Measurements from ENCODE around the gene ADAMTS8. TPM values are rescaled to one million over a fixed set of nuclear protein-coding genes. Genes with fewer than 3 reads are reported as not detected.

ADAMTS8 gene
- total and polyA plus RNA-seq, 4 donors = 0.02 to 0.08 (median 0.07) TPM; not detected in 1

DNA sequence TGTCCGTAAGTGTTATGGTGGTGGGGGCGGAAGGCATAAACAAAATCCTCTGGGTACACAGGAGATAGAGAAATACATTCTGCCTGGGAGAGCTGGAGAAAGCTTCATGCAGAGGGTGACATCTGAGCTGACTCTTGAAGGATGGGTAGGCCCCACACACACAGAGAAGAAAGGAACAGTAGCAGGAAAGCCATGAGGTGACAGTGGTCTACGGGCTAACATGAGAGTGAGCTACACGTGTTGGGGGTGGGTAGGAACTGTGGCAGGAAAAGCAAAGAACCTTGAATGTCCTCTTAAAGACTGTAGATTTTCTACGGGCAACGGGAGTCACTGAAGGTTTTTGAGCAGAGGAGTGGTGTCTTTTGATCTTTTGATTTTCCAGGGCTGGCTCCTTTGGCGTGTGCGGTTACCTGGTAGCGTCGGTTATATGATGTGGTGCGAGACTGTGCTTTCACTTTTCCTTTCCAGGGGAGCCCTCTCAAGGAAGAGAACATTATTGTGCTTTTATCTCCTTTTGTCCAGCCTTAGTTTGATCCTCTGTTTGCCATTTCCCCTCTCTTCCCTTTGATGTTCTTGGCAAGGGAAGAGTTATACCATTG, 39.7 kb downstream of the ADAMTS8 start:
- H3K4me1 ChIP-seq (ENCODE audit: control insufficient read depth in 4 of 4, insufficient read depth in 4 of 4, low read length in 3 of 4) = peaks cover 0 to 4% (median 0%) of the 10 kb centered on the region in 4 donors
- no peaks in the 10 kb centered on the region for H3K36me3 ChIP-seq (ENCODE audit: control insufficient read depth in 4 of 4, insufficient read depth in 3 of 4, low read depth in 1 of 4, low read length in 3 of 4)
- no peaks in the 10 kb centered on the region for H3K9me3 ChIP-seq (ENCODE audit: control insufficient read depth in 4 of 4, low read length in 3 of 4)
- DNase-seq (ENCODE audit: low spot score) = no peak
- no peak overlapping the region for H3K4me3 ChIP-seq (ENCODE audit: low read depth in 1 of 3, low read length in 3 of 3)
- no peak overlapping the region for H3K27ac ChIP-seq (ENCODE audit: low read depth in 1 of 2, low read length in 2 of 2)
- H3K9ac ChIP-seq (ENCODE audit: low read depth in 1 of 2, low read length in 2 of 2) = no peak overlapping the region
- H3K27me3 ChIP-seq (ENCODE audit: control insufficient read depth in 4 of 4, insufficient read depth in 4 of 4, low read length in 3 of 4) = no peaks in the 10 kb centered on the region
- TF ChIP-seq YY1 (IDR thresholded peaks at IDR 0.05) = no peak
- TF ChIP-seq RAD21 (IDR thresholded peaks at IDR 0.05) = no peak
- TF ChIP-seq FOXA2 (IDR thresholded peaks at IDR 0.05) = no peak
- TF ChIP-seq, protein P1, sequence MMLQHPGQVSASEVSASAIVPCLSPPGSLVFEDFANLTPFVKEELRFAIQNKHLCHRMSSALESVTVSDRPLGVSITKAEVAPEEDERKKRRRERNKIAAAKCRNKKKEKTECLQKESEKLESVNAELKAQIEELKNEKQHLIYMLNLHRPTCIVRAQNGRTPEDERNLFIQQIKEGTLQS (IDR thresholded peaks at IDR 0.05) = no peak
- no peak for TF ChIP-seq JUND (IDR thresholded peaks at IDR 0.05)
- no peak for TF ChIP-seq NR2F2 (IDR thresholded peaks at IDR 0.05)
- TF ChIP-seq FOXA1 (IDR thresholded peaks at IDR 0.05) = no peak
- TF ChIP-seq, protein P2, sequence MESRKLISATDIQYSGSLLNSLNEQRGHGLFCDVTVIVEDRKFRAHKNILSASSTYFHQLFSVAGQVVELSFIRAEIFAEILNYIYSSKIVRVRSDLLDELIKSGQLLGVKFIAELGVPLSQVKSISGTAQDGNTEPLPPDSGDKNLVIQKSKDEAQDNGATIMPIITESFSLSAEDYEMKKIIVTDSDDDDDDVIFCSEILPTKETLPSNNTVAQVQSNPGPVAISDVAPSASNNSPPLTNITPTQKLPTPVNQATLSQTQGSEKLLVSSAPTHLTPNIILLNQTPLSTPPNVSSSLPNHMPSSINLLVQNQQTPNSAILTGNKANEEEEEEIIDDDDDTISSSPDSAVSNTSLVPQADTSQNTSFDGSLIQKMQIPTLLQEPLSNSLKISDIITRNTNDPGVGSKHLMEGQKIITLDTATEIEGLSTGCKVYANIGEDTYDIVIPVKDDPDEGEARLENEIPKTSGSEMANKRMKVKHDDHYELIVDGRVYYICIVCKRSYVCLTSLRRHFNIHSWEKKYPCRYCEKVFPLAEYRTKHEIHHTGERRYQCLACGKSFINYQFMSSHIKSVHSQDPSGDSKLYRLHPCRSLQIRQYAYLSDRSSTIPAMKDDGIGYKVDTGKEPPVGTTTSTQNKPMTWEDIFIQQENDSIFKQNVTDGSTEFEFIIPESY (IDR thresholded peaks at IDR 0.05) = no peak
- no peak for TF ChIP-seq GABPA (IDR thresholded peaks at IDR 0.05 in 1 of 2, conservative IDR thresholded peaks at IDR 0.05 in 1 of 2)
- TF ChIP-seq, protein P3, sequence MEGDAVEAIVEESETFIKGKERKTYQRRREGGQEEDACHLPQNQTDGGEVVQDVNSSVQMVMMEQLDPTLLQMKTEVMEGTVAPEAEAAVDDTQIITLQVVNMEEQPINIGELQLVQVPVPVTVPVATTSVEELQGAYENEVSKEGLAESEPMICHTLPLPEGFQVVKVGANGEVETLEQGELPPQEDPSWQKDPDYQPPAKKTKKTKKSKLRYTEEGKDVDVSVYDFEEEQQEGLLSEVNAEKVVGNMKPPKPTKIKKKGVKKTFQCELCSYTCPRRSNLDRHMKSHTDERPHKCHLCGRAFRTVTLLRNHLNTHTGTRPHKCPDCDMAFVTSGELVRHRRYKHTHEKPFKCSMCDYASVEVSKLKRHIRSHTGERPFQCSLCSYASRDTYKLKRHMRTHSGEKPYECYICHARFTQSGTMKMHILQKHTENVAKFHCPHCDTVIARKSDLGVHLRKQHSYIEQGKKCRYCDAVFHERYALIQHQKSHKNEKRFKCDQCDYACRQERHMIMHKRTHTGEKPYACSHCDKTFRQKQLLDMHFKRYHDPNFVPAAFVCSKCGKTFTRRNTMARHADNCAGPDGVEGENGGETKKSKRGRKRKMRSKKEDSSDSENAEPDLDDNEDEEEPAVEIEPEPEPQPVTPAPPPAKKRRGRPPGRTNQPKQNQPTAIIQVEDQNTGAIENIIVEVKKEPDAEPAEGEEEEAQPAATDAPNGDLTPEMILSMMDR (IDR thresholded peaks at IDR 0.05; ENCODE audit: low read depth, low read length, missing input control) = no peak
- TF ChIP-seq, protein P4, sequence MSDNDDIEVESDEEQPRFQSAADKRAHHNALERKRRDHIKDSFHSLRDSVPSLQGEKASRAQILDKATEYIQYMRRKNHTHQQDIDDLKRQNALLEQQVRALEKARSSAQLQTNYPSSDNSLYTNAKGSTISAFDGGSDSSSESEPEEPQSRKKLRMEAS (IDR thresholded peaks at IDR 0.05) = no peak
- no peak for TF ChIP-seq HNF4A (conservative IDR thresholded peaks at IDR 0.05)
- TF ChIP-seq, protein P5, sequence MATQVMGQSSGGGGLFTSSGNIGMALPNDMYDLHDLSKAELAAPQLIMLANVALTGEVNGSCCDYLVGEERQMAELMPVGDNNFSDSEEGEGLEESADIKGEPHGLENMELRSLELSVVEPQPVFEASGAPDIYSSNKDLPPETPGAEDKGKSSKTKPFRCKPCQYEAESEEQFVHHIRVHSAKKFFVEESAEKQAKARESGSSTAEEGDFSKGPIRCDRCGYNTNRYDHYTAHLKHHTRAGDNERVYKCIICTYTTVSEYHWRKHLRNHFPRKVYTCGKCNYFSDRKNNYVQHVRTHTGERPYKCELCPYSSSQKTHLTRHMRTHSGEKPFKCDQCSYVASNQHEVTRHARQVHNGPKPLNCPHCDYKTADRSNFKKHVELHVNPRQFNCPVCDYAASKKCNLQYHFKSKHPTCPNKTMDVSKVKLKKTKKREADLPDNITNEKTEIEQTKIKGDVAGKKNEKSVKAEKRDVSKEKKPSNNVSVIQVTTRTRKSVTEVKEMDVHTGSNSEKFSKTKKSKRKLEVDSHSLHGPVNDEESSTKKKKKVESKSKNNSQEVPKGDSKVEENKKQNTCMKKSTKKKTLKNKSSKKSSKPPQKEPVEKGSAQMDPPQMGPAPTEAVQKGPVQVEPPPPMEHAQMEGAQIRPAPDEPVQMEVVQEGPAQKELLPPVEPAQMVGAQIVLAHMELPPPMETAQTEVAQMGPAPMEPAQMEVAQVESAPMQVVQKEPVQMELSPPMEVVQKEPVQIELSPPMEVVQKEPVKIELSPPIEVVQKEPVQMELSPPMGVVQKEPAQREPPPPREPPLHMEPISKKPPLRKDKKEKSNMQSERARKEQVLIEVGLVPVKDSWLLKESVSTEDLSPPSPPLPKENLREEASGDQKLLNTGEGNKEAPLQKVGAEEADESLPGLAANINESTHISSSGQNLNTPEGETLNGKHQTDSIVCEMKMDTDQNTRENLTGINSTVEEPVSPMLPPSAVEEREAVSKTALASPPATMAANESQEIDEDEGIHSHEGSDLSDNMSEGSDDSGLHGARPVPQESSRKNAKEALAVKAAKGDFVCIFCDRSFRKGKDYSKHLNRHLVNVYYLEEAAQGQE (IDR thresholded peaks at IDR 0.05) = no peak
- no peak for TF ChIP-seq TAF1 (conservative IDR thresholded peaks at IDR 0.05)
- no peak for TF ChIP-seq EGR1 (IDR thresholded peaks at IDR 0.05; ENCODE audit: low read depth in 2 of 2)
- 88% methylated on average over 11 of the region's 11 CpGs for WGBS

DNA sequence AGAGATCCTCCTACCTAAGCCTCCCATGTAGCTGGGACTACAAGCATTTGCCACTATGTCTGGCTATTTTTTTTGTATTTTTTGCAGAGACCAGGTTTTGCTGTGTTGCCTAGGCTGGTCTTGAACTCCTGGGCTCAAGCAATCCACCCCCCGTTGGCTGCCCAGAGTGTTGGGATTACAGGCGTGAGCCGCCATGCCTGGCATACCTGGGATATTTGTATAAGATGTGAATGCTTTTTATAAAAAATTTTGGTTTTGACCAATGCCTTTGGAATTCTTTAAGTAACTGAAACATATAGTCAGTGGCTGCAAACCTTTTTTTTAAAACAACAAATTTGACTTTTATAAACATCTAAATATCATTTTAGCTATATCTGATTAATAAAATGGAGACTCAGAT, 42.4 kb downstream of the ADAMTS8 start:
- TF ChIP-seq, protein P5 (IDR thresholded peaks at IDR 0.05) = no peak
- TF ChIP-seq, protein P4 (IDR thresholded peaks at IDR 0.05) = no peak
- no peak for TF ChIP-seq NR2F2 (IDR thresholded peaks at IDR 0.05)
- WGBS = 98% methylated on average over 3 of the region's 3 CpGs
- no peaks in the 10 kb centered on the region for H3K36me3 ChIP-seq (ENCODE audit: control insufficient read depth in 4 of 4, insufficient read depth in 3 of 4, low read depth in 1 of 4, low read length in 3 of 4)

More for the DNA sequence above, 42.4 kb downstream of the ADAMTS8 start:
- H3K9ac ChIP-seq (ENCODE audit: low read depth in 1 of 2, low read length in 2 of 2) = no peak overlapping the region
- no peaks in the 10 kb centered on the region for H3K27me3 ChIP-seq (ENCODE audit: control insufficient read depth in 4 of 4, insufficient read depth in 4 of 4, low read length in 3 of 4)
- peaks cover 0 to 4% (median 0%) of the 10 kb centered on the region in 4 donors for H3K4me1 ChIP-seq (ENCODE audit: control insufficient read depth in 4 of 4, insufficient read depth in 4 of 4, low read length in 3 of 4)
- H3K9me3 ChIP-seq (ENCODE audit: control insufficient read depth in 4 of 4, low read length in 3 of 4) = no peaks in the 10 kb centered on the region
- no peak overlapping the region for H3K27ac ChIP-seq (ENCODE audit: low read depth in 1 of 2, low read length in 2 of 2)
- H3K4me3 ChIP-seq (ENCODE audit: low read depth in 1 of 3, low read length in 3 of 3) = no peak overlapping the region
- no peak for DNase-seq (ENCODE audit: low spot score)

All from liver (tissue), 9 donors.